ENCODE measurements around the gene PJA2. TPM values are rescaled to one million over a fixed set of nuclear protein-coding genes. Genes with fewer than 3 reads are reported as not detected.

Gene PJA2
- total and polyA plus RNA-seq, 2 donors (not counting 1 experiment from before 2014, with no cell fraction given), result 21.3 to 90.4 TPM

- DNase-seq (peak; percentile 92), ATAC-seq (ENCODE audit: low read depth) (peak; percentile 28)
- H3K4me1 Mint-ChIP-seq, result peaks cover 48% of the 10 kb centered on the region
- TF ChIP-seq CTCF (IDR thresholded peaks at IDR 0.05), result no peak
- no peak for TF ChIP-seq EZH2 (IDR thresholded peaks at IDR 0.05; ENCODE audit: borderline replicate concordance, insufficient read depth, low read depth, low read length, poor library complexity, severe bottlenecking)
- H3K79me2 ChIP-seq (ENCODE audit: control insufficient read depth, insufficient read depth, low read length), result peaks cover 49% of the 10 kb centered on the region
- no peaks in the 10 kb centered on the region for H3K9me3 Mint-ChIP-seq (ENCODE audit: insufficient read depth)
- H3K4me1 ChIP-seq (ENCODE audit: control insufficient read depth in 2 of 2, insufficient read depth in 2 of 2, low read length in 2 of 2), result peaks cover 13 to 40% of the 10 kb centered on the region in 2 donors
- WGBS (ENCODE audit: insufficient coverage), result 0% methylated on average over 43 of the region's 52 CpGs
- H3K4me3 ChIP-seq (ENCODE audit: control extremely low read depth in 1 of 5, extremely low read depth in 1 of 5, insufficient read depth in 1 of 5, low read depth in 2 of 5, low read length in 4 of 5), result peak overlapping the region; percentile 94 to 97 (median 96)
- H3K9ac ChIP-seq (ENCODE audit: low read length), result peak overlapping the region; percentile 94
- H3K27me3 ChIP-seq (replicated peaks in 1 of 4; ENCODE audit: control extremely low read depth in 1 of 4, control insufficient read depth in 3 of 4, insufficient read depth in 4 of 4, low read length in 3 of 4), result no peaks in the 10 kb centered on the region
- H3K9me3 ChIP-seq (ENCODE audit: control extremely low read depth in 1 of 3, control insufficient read depth in 2 of 3, insufficient read depth in 1 of 3, low read length in 2 of 3), result peaks cover 0 to 3% (median 2%) of the 10 kb centered on the region in 3 donors
- CTCF ChIA-PET, result interaction anchor here (1.1 to 1.4 kb wide), 2 partner anchors 681 to 1028 kb away, joined by 3 to 5 read pairs; no protein-coding TSS in a partner anchor
- H3K4me2 ChIP-seq (replicated peaks; ENCODE audit: low read depth, low read length, poor library complexity, severe bottlenecking), result peak overlapping the region; percentile 75
- H4K20me1 ChIP-seq (ENCODE audit: control insufficient read depth, insufficient read depth, low read length, poor library complexity, severe bottlenecking), result peaks cover 5% of the 10 kb centered on the region
- H2AFZ ChIP-seq (ENCODE audit: insufficient read depth, low read depth, low read length, poor library complexity, severe bottlenecking), result peak overlapping the region; percentile 68
- peaks cover 3% of the 10 kb centered on the region in 2 experiments for H3K36me3 ChIP-seq (replicated peaks in 1 of 2; ENCODE audit: control extremely low read depth in 1 of 2, control insufficient read depth in 1 of 2, extremely low read depth in 1 of 2, insufficient read depth in 2 of 2, low read length in 1 of 2)
- POLR2A ChIA-PET, result interaction anchor here (0.7 to 1.8 kb wide), 11 partner anchors 60 to 1027 kb away, joined by 3 to 15 read pairs (median 6); partner anchors contain the start of genes FBXL17 and MAN2A1
- intact Hi-C loops (cut with micrococcal nuclease), result loop anchor here (2.0 to 5.0 kb wide), 2 partner anchors 42 to 498 kb away; no protein-coding TSS in a partner anchor
- peak overlapping the region; percentile 96 to 99 for H3K27ac ChIP-seq (ENCODE audit: low read length in 2 of 2)
- H3K27ac Mint-ChIP-seq, result peak overlapping the region; percentile 99
- H3K4me3 Mint-ChIP-seq, result peak overlapping the region; percentile 99
- H3K27me3 Mint-ChIP-seq, result no peaks in the 10 kb centered on the region
Observed at GRCh38 chr5:109408991-109409843, 557 bp downstream of the PJA2 start.
